Panc1 (cell line): ENCODE measurements around the gene COX7B2.

Experiments
- POLR2AphosphoS5 ChIP-seq: IDR thresholded peaks from 2 replicates; pipeline ENCODE4 v1.6.1; 2012; ENCODE audit warnings: mild to moderate bottlenecking, low read depth, low read length, moderate library complexity
- SIN3A ChIP-seq: IDR thresholded peaks from 2 replicates; pipeline ENCODE4 v1.6.1; 2012; ENCODE audit warnings: low read depth, mild to moderate bottlenecking, low read length, moderate library complexity, borderline replicate concordance; ENCODE audit not compliant: insufficient read depth
- TF ChIP-seq, protein P1 (sequence below): fragments of 450-650 bp; IDR thresholded peaks from 2 replicates; pipeline ENCODE4 v1.5.1; 2017; ENCODE audit warnings: mild to moderate bottlenecking

- TF ChIP-seq, protein P1, sequence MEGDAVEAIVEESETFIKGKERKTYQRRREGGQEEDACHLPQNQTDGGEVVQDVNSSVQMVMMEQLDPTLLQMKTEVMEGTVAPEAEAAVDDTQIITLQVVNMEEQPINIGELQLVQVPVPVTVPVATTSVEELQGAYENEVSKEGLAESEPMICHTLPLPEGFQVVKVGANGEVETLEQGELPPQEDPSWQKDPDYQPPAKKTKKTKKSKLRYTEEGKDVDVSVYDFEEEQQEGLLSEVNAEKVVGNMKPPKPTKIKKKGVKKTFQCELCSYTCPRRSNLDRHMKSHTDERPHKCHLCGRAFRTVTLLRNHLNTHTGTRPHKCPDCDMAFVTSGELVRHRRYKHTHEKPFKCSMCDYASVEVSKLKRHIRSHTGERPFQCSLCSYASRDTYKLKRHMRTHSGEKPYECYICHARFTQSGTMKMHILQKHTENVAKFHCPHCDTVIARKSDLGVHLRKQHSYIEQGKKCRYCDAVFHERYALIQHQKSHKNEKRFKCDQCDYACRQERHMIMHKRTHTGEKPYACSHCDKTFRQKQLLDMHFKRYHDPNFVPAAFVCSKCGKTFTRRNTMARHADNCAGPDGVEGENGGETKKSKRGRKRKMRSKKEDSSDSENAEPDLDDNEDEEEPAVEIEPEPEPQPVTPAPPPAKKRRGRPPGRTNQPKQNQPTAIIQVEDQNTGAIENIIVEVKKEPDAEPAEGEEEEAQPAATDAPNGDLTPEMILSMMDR: no peak
- no peak for TF ChIP-seq SIN3A
- TF ChIP-seq POLR2AphosphoS5: no peak
Observed at GRCh38 chr4:46889410-46889809, 19.6 kb downstream of the COX7B2 start.
